Astrocyte of the spinal cord (primary cell): ENCODE measurements around the gene MBLAC1.

Source experiments
- DNase-seq: peaks from one replicate; pipeline ENCODE4 v3.0.0; 2011; ENCODE audit warnings: low read depth, low spot score
- H3K4me3 ChIP-seq: 2 replicates; pipeline ENCODE4 v1.5.1; 2011; ENCODE audit warnings: low read depth, mild to moderate bottlenecking, low read length, moderate library complexity
- in situ Hi-C: cut with HindIII; loops from 2 replicates; pipeline ENCODE4 v1.10.0; 2017; ENCODE audit warnings: low sequenced_read_pairs
- TF ChIP-seq, protein P1 (sequence below): IDR thresholded peaks from 2 replicates; pipeline ENCODE4 v1.5.1; 2012; ENCODE audit warnings: low read depth, mild to moderate bottlenecking, low read length, inconsistent platforms

MBLAC1 gene

DNA sequence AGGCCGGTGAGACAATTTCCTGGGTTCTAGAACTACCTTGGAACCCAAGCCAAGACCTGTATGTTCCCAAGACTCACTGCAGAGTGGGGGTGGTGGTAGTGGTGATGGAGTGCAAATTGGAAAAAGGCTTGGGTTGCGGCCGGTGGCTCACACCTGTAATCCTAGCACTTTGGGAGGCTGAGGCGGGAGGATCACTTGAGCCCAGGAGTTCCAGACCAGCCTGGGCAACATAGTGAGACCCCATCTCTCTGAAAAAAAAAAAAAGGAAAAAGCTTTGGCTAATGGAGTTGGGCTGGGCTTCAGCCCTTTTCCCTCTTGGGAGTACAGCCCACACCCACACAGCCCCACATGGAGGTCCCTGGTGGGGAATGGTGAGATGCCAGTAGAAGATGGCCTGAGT lies 21.2 kb upstream of the MBLAC1 start:
- TF ChIP-seq, protein P1, sequence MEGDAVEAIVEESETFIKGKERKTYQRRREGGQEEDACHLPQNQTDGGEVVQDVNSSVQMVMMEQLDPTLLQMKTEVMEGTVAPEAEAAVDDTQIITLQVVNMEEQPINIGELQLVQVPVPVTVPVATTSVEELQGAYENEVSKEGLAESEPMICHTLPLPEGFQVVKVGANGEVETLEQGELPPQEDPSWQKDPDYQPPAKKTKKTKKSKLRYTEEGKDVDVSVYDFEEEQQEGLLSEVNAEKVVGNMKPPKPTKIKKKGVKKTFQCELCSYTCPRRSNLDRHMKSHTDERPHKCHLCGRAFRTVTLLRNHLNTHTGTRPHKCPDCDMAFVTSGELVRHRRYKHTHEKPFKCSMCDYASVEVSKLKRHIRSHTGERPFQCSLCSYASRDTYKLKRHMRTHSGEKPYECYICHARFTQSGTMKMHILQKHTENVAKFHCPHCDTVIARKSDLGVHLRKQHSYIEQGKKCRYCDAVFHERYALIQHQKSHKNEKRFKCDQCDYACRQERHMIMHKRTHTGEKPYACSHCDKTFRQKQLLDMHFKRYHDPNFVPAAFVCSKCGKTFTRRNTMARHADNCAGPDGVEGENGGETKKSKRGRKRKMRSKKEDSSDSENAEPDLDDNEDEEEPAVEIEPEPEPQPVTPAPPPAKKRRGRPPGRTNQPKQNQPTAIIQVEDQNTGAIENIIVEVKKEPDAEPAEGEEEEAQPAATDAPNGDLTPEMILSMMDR, result no peak
- no peak for DNase-seq
- in situ Hi-C loops, result no loop called here
- no peak overlapping the region for H3K4me3 ChIP-seq

DNA sequence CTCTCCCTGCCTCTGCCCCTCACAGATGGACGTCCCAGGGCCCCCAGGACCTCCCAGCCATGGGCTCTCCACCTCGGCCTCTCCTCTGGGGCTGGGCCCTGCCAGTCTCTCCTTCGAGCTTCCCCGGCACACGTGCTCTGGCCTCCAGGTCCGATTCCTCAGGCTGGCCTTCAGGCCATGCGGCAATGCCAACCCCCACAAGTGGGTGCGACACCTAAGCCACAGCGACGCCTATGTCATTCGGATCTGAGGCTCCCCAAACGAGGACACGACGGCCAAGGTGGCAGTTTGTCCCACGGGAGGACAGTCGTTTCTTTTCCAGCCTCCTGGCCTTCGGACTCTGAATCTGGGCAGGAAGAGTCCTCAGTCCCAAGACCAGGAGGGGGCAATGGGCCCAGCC lies 20.1 kb upstream of the MBLAC1 start:
- DNase-seq, result no peak
- TF ChIP-seq, protein P1, result no peak
- no peak overlapping the region for H3K4me3 ChIP-seq
- in situ Hi-C loops, result no loop called here

- no peak overlapping the region for H3K4me3 ChIP-seq
- no peak for DNase-seq
- in situ Hi-C loops, result no loop called here
- TF ChIP-seq, protein P1, result no peak
Observed at GRCh38 chr7:100107125-100107737, 19.5 kb upstream of the MBLAC1 start.

DNA sequence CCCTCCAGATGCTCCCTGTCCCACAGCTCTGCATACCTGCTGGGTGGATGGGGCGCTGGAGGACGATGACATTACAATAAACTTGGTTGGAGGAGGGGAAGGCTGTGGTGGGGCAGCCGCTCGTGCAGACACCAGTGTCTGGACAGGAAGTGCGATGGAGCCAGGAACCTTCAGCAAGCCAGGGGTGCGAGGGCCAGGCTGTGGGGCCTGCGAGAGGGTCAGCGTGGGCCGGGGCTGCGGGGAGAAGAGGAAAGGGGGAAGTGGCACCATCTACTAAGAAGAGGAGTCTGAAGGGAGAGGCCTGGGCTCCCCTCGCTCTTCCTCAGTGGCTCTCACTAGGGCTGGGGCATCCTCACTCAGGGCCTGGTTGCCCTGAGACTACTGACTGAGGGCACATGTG lies 18.9 kb upstream of the MBLAC1 start:
- H3K4me3 ChIP-seq, result no peak overlapping the region
- no peak for DNase-seq
- TF ChIP-seq, protein P1, result no peak
- in situ Hi-C loops, result no loop called here

- TF ChIP-seq, protein P1, result peak; percentile 18
- in situ Hi-C loops, result no loop called here
- H3K4me3 ChIP-seq, result no peak overlapping the region
Observed at GRCh38 chr7:100109521-100110163, 17.1 kb upstream of the MBLAC1 start.

DNA sequence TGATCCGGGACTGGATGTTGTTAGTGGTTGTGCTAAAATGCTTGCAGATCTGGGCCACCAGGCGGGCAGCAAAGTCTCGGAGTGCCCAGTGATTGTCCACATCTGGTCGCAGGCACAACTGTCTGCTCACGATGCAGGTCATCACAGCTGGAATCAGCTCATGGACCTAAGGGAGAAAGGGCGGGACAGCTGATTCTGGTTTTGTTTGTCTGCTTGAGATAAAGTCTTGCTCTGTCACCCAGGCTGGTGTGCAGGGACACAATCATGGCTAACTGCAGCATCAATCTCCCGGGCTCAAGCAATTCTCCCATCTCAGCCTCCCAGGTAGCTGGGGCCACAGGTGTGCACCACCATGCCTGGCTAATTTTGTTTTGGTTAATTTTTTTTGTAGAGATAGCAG lies 15.6 kb upstream of the MBLAC1 start:
- TF ChIP-seq, protein P1, result no peak
- DNase-seq, result no peak
- H3K4me3 ChIP-seq, result no peak overlapping the region
- in situ Hi-C loops, result no loop called here

More at GRCh38 chr7:100109521-100110163, 17.1 kb upstream of the MBLAC1 start:
- no peak for DNase-seq
